Measurements from ENCODE around the gene CDC14B.

The CDC14B gene

DNA sequence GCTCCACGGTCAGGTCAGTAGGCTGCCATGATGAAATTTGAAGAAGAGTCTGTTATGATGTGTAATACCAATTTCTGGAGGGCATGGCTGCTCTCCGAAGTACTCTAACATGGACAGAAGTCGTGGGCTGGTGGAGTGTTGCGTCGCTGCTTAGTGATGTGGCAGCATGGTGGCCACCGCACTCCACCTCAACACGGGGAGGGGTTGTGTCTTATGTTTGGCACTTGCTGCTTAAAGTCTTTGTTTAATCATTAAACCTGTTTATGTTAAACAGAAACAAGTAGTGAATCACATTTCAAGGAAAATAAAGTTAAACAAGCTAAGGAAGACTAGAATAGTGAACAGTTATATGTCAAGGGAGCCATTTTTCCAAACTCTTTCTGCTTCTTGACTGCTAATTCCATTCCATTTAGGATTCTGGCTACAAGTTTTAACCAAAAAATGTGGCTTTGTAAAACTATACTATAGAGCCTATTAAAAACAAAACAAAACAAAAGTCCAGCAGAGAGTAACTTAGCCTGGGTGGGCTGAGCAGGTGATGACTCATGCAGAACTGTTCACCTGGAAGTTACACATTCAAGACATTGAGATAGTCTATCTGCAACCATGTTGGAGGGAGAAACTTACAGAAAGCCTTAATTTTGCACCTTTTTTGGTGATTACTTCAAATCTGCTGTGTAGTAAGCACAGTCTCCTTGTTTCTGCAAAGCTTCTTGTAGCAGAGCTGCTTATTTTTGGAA, 160.2 kb downstream of the CDC14B start:
- in situ Hi-C loops (cut with HindIII; ENCODE audit: low sequenced_read_pairs), result no loop called here
- DNase-seq (ENCODE audit: low read depth, low spot score), result no peak
- TF ChIP-seq, protein P1, sequence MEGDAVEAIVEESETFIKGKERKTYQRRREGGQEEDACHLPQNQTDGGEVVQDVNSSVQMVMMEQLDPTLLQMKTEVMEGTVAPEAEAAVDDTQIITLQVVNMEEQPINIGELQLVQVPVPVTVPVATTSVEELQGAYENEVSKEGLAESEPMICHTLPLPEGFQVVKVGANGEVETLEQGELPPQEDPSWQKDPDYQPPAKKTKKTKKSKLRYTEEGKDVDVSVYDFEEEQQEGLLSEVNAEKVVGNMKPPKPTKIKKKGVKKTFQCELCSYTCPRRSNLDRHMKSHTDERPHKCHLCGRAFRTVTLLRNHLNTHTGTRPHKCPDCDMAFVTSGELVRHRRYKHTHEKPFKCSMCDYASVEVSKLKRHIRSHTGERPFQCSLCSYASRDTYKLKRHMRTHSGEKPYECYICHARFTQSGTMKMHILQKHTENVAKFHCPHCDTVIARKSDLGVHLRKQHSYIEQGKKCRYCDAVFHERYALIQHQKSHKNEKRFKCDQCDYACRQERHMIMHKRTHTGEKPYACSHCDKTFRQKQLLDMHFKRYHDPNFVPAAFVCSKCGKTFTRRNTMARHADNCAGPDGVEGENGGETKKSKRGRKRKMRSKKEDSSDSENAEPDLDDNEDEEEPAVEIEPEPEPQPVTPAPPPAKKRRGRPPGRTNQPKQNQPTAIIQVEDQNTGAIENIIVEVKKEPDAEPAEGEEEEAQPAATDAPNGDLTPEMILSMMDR (IDR thresholded peaks at IDR 0.05; ENCODE audit: low read depth, low read length), result no peak
- no peak overlapping the region for H3K4me3 ChIP-seq (ENCODE audit: low read depth, low read length)

DNA sequence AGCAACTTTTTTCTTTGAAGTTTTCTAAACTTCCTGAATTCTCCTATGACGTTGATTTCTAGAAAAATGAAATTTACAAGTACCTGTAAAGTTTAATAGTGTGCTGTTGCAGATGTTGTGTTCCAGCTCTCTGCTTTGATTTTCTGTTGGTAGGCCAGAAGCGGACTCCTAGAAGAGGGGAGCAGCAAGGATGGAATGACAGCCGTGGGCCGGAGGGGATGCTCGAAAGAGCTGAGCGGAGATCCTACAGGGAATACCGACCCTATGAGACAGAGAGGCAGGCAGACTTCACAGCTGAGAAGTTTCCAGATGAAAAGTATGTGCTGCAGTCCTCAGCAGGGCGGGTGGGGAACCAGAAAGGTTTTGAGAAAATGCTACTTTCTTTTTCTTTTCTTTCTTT, 161.4 kb downstream of the CDC14B start:
- TF ChIP-seq, protein P1 (IDR thresholded peaks at IDR 0.05; ENCODE audit: low read depth, low read length), result no peak
- no peak for DNase-seq (ENCODE audit: low read depth, low spot score)
- H3K4me3 ChIP-seq (ENCODE audit: low read depth, low read length), result no peak overlapping the region
- in situ Hi-C loops (cut with HindIII; ENCODE audit: low sequenced_read_pairs), result no loop called here

DNA sequence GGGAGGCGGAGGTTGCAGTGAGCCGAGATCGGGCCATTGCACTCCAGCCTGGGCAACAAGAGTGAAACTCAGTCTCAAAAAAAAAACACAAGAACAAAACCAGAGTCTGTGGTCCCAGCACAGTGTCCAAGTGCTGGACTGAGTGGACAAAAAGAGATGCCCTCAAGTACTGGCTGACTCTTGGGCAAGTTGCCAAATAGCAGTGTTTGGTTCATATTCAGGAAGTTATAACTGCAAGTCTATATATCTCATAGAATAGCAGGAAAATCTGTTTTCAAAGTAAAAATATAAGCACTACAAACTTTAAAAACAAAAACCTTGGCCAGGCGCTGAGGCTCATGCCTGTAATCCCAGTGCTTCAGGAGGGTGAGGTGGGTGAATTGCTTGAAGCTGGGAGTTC, 162.4 kb downstream of the CDC14B start:
- in situ Hi-C loops (cut with HindIII; ENCODE audit: low sequenced_read_pairs), result no loop called here
- TF ChIP-seq, protein P1 (IDR thresholded peaks at IDR 0.05; ENCODE audit: low read depth, low read length), result no peak
- no peak overlapping the region for H3K4me3 ChIP-seq (ENCODE audit: low read depth, low read length)

DNA sequence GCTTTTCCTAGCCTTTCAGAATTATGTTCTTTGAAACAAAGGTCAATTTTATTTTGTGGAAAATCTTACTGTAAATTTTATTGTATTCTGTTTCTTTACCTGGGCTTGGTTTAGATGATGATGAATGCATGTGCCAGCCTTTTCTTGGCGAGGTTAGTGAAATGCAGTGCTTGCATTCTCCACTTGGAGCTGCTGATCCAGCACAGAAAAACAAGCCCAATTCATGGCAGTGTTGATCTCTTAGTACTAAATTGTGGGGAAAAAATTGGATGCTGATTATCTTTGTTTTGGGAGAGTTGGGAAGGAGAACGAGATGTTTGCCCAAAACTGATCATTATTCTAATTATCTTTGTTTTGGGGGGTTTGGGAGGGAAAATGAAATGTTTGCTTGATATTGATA, 166.0 kb downstream of the CDC14B start:
- TF ChIP-seq, protein P1 (IDR thresholded peaks at IDR 0.05; ENCODE audit: low read depth, low read length), result peak; percentile 76
- H3K4me3 ChIP-seq (ENCODE audit: low read depth, low read length), result no peak overlapping the region
- DNase-seq (ENCODE audit: low read depth, low spot score), result peak; percentile 60
- in situ Hi-C loops (cut with HindIII; ENCODE audit: low sequenced_read_pairs), result no loop called here

More for the DNA sequence above, 162.4 kb downstream of the CDC14B start:
- no peak for DNase-seq (ENCODE audit: low read depth, low spot score)

DNA sequence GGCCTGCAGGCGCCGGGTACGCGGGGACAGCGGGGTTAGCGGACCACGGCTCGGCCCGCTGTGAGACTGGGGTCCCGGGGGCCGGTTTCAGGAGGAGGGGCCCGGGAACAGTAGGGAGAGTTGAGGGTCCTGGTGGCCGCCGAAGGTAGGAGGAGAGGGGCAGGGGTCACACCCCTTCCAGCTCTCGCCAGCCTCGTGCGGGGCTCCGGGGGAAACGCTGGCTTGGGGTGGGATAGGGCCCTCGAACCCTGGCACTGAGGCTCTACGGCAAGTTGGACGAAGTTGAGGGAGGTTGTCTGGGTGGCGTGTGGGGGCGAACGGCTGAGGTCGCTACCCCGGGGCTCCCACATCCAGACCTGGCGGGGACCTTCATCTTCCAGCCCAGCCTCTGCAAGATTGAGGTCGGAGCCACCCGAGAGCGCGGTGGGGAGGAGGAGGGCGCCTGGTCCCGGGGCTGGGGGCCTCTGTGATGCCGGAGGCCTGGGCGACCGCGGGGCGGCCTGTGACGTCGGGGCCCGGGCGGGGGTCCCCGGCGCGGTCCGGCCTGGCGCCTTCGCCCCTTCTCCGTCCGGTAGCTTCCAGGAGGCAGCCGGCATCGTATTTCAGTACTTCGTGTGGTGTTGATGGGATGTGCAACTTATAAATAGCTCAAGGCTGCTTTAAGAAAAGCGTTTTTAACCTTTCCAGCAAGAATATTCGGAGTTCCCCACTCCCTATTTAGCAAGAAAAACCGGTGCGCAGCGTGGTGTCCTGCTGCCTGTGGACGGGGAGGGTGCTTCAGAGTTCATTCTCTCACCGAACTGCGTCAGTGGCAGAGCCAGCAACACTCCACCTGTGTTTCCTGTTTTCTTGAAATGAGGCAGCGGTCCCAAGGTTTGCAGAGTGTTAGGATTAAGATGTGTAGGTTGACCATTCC, 168.8 kb downstream of the CDC14B start:
- TF ChIP-seq, protein P1 (IDR thresholded peaks at IDR 0.05; ENCODE audit: low read depth, low read length), result no peak
- H3K4me3 ChIP-seq (ENCODE audit: low read depth, low read length), result peak overlapping the region; percentile 82
- DNase-seq (ENCODE audit: low read depth, low spot score), result peak; percentile 50
- in situ Hi-C loops (cut with HindIII; ENCODE audit: low sequenced_read_pairs), result no loop called here

Data from astrocyte of the spinal cord (primary cell).